ENCODE results near the gene INPPL1.
"Not testable (repeated sequence)": the region's sequence is repeated elsewhere in the genome, so short reads cannot be mapped to it uniquely, and the experiment has no call there.

The INPPL1 gene

GRCh38 chr11:72244361-72245262 lies 20.0 kb downstream of the INPPL1 start:
- no peak for DNase-seq

- DNase-seq, result no peak
These were observed 20.8 kb downstream of the INPPL1 start for GRCh38 chr11:72245263-72245816.

GRCh38 chr11:72247584-72247983 lies 23.0 kb downstream of the INPPL1 start:
- DNase-seq, result no peak

- no peak for DNase-seq
These were observed 25.4 kb downstream of the INPPL1 start for GRCh38 chr11:72249961-72250360.

GRCh38 chr11:72250661-72251464 lies 26.3 kb downstream of the INPPL1 start:
- DNase-seq, result no peak

- DNase-seq, result no peak
These were observed 27.0 kb downstream of the INPPL1 start for GRCh38 chr11:72251614-72252013.

- no peak for DNase-seq
These were observed 28.8 kb downstream of the INPPL1 start for GRCh38 chr11:72253392-72253791.

- no peak for DNase-seq
These were observed 29.9 kb downstream of the INPPL1 start for GRCh38 chr11:72254299-72254993.

GRCh38 chr11:72257570-72257969 lies 33.0 kb downstream of the INPPL1 start:
- no peak for DNase-seq

- DNase-seq, result no peak
These were observed 34.9 kb downstream of the INPPL1 start for GRCh38 chr11:72259490-72259889.

- DNase-seq, result no peak
These were observed 36.0 kb downstream of the INPPL1 start for GRCh38 chr11:72260574-72260973.

GRCh38 chr11:72263361-72263760 lies 38.8 kb downstream of the INPPL1 start:
- DNase-seq, result no peak

GRCh38 chr11:72265951-72266350 lies 41.4 kb downstream of the INPPL1 start:
- DNase-seq, result no peak

GRCh38 chr11:72266960-72267359 lies 42.4 kb downstream of the INPPL1 start:
- not testable (repeated sequence) for DNase-seq

- DNase-seq, result no peak
These were observed 43.5 kb downstream of the INPPL1 start for GRCh38 chr11:72267956-72268617.

GRCh38 chr11:72271980-72272379 lies 47.4 kb downstream of the INPPL1 start:
- no peak for DNase-seq

GRCh38 chr11:72274435-72274834 lies 49.9 kb downstream of the INPPL1 start:
- DNase-seq, result no peak

GRCh38 chr11:72278905-72279304 lies 54.3 kb downstream of the INPPL1 start:
- no peak for DNase-seq

GRCh38 chr11:72280037-72280436 lies 55.5 kb downstream of the INPPL1 start:
- DNase-seq, result no peak

GRCh38 chr11:72280726-72281315 lies 56.3 kb downstream of the INPPL1 start:
- no peak for DNase-seq

GRCh38 chr11:72283947-72284346 lies 59.4 kb downstream of the INPPL1 start:
- no peak for DNase-seq

- DNase-seq, result no peak
These were observed 62.7 kb downstream of the INPPL1 start for GRCh38 chr11:72287293-72287692.

All from NCI-H2107 (cell line).